GM21526 (cell line): Measurements from ENCODE around the gene WDR91.
"Not testable (repeated sequence)": the region's sequence is repeated elsewhere in the genome, so short reads cannot be mapped to it uniquely, and the experiment has no call there.

ENCODE experiments used
- ATAC-seq: cut with Tn5 transposase; IDR thresholded peaks from one replicate; pipeline ENCODE4 v1.9.1; 2021; ENCODE audit warnings: moderate library complexity; ENCODE audit not compliant: unreplicated experiment, low FRiP score

Gene WDR91

GRCh38 chr7:135181261-135181928 is 29.9 kb downstream of the WDR91 start:
- no peak for ATAC-seq

- no peak for ATAC-seq
These were observed 31.2 kb downstream of the WDR91 start for GRCh38 chr7:135180122-135180521.

- ATAC-seq = no peak
These were observed 31.9 kb downstream of the WDR91 start for GRCh38 chr7:135179321-135179925.

- no peak for ATAC-seq
These were observed 33.0 kb downstream of the WDR91 start for GRCh38 chr7:135178364-135178763.

- no peak for ATAC-seq
These were observed 34.2 kb downstream of the WDR91 start for GRCh38 chr7:135177028-135177696.

GRCh38 chr7:135175931-135176330 is 35.4 kb downstream of the WDR91 start:
- ATAC-seq = no peak

GRCh38 chr7:135174941-135175340 is 36.4 kb downstream of the WDR91 start:
- no peak for ATAC-seq

- not testable (repeated sequence) for ATAC-seq
These were observed 37.4 kb downstream of the WDR91 start for GRCh38 chr7:135173916-135174315.

GRCh38 chr7:135171581-135172291 is 39.6 kb downstream of the WDR91 start:
- not testable (repeated sequence) for ATAC-seq

- ATAC-seq = peak; percentile 36
These were observed 40.3 kb downstream of the WDR91 start for GRCh38 chr7:135170998-135171481.

- ATAC-seq = peak; percentile 71
These were observed 40.9 kb downstream of the WDR91 start, which contains the start of gene CYREN for GRCh38 chr7:135170274-135170997. CYREN (minus strand) TSS chr7:135170707; CDS start chr7:135168922, 1,785 bp downstream.

- peak; percentile 21 for ATAC-seq
These were observed 41.4 kb downstream of the WDR91 start for GRCh38 chr7:135169964-135170273.

- ATAC-seq = peak; percentile 44
These were observed 42.0 kb downstream of the WDR91 start for GRCh38 chr7:135169141-135169963.

GRCh38 chr7:135168489-135169140 is 42.7 kb downstream of the WDR91 start:
- ATAC-seq = no peak

- ATAC-seq = no peak
These were observed 43.3 kb downstream of the WDR91 start for GRCh38 chr7:135168001-135168400.

- ATAC-seq = no peak
These were observed 43.9 kb downstream of the WDR91 start for GRCh38 chr7:135167365-135167917.

GRCh38 chr7:135166338-135166990 is 44.9 kb downstream of the WDR91 start:
- no peak for ATAC-seq

GRCh38 chr7:135165862-135166261 is 45.5 kb downstream of the WDR91 start:
- no peak for ATAC-seq
